Right lobe of liver (tissue), 6 donors: ENCODE results near the gene METTL24. TPM values are rescaled to one million over a fixed set of nuclear protein-coding genes. Genes with fewer than 3 reads are reported as not detected.

Source experiments
- ATAC-seq, 4 donors: fragments of 200-7000 bp; cut with Tn5 transposase; one replicate each; pipeline ENCODE4 v1.9.1; 2020; ENCODE audit warnings: mild to moderate bottlenecking in 4 of 4, moderate library complexity in 4 of 4
- DNase-seq, 3 donors: peaks; one replicate each; pipeline ENCODE4 v3.0.0-alpha.2; 2020
- H3K27ac ChIP-seq, 3 donors: fragments of 200-600 bp; one replicate each; pipeline ENCODE4 v1.8.0; 2022
- H3K27me3 ChIP-seq, 2 donors: fragments of 200-600 bp; one replicate each; pipeline ENCODE4 v1.8.0; 2022
- H3K36me3 ChIP-seq, 4 donors: fragments of 200-600 bp; sonication (generic) in 1 of 4; one replicate each; pipeline versions ENCODE4 v1.5.1 to v1.8.0; 2017 to 2022; ENCODE audit warnings: control low read depth in 1 of 4
- H3K4me1 ChIP-seq, 4 donors: fragments of 200-600 bp; sonication (generic) in 1 of 4; one replicate each; pipeline versions ENCODE4 v1.5.1 to v1.8.0; 2017 to 2022; ENCODE audit warnings: control low read depth in 1 of 4
- H3K4me3 ChIP-seq, 3 donors: fragments of 200-600 bp; one replicate each; pipeline ENCODE4 v1.8.0; 2022
- H3K9me3 ChIP-seq, 4 donors: fragments of 200-600 bp; sonication (generic) in 1 of 4; one replicate each; pipeline versions ENCODE4 v1.5.1 to v1.8.0; 2017 to 2022; ENCODE audit warnings: control low read depth in 1 of 4
- POLR2A ChIP-seq: fragments of 450-650 bp; IDR thresholded peaks from one replicate; pipeline ENCODE4 v1.6.1; 2017; ENCODE audit warnings: antibody characterized with exemption, mild to moderate bottlenecking
- WGBS: methylation state at CpG from one replicate; pipeline ENCODE4 v1.1.6; 2018; ENCODE audit warnings: low coverage, low lambda C conversion rate; ENCODE audit not compliant: insufficient coverage; ENCODE audit errors: missing lambda C conversion rate; 5-methylcytosine and 5-hydroxymethylcytosine counted together
- intact Hi-C, 2 donors: fragments of 100-400 bp; cut with DNase I; formaldehyde crosslinking; loops; one replicate each; pipeline versions ENCODE4 v1.11.2 to v1.14.1; 2022
- total RNA-seq, 6 experiments: library from RNA; depleted of rRNA in 2 of 6; stranded (reverse); fragments of >200 nt in 2 of 6; fragmentation: NEBNext Ultra II Directional in 3 of 6; extraction: Animal tissue kit (Norgen Biotek cat#: 25700) in 3 of 6; gene quantifications; one replicate each; pipeline versions ENCODE4 v1.1.0 to v1.2.4, GENCODE V29; 2016 to 2023
- TF ChIP-seq, protein P1 (sequence below), 4 donors: fragments of 200-600 bp in 3 of 4; fragments of 450-650 bp in 1 of 4; IDR thresholded peaks; one replicate each; pipeline versions ENCODE4 v1.5.1 to v1.8.0; 2016 to 2022; ENCODE audit warnings: antibody characterized with exemption in 4 of 4, mild to moderate bottlenecking in 2 of 4
- donor health status: DM: no; HTN: yes; CAD: no.
- donor health status: DM: no; HTN: no; CAD: no.
- donor health status: DM: no; HTN: no; CAD: no.
- donor health status: DM: no; HTN: yes; CAD: no.
- donor health status: DM: no; HTN: yes; CAD: no.

The METTL24 gene
- total RNA-seq, 6 experiments from 2014 or later: 0.37 to 1.0 (median 0.57) TPM

DNA sequence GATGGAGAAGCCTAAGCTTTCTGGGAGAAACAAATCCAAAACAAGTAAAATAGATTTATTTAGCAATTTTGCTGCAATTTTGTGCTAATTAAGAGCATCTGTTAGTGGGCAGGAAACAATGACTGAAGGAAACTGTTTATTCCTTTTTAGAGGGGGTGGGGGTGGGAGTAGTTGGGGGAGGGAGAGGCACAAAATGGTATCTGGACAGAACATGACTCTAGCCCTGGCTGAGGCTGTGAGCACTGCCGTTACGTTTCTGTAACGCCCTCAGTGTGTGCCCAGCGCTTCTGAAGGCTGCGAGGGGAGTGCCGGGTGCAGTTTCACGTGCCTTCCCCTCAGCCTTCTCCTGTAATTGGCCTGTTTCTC lies 28.8 kb downstream of the METTL24 start:
- peaks cover 0 to 23% (median 5%) of the 10 kb centered on the region in 4 donors for H3K4me1 ChIP-seq
- H3K9me3 ChIP-seq: no peaks in the 10 kb centered on the region
- H3K27me3 ChIP-seq: no peaks in the 10 kb centered on the region
- H3K36me3 ChIP-seq: no peaks in the 10 kb centered on the region
- H3K4me3 ChIP-seq: peak overlapping the region in 2 of 3 donors; percentile 2 to 27
- no peak overlapping the region for H3K27ac ChIP-seq
- 32% methylated on average over 3 of the region's 7 CpGs for WGBS
- intact Hi-C loops: no loop called here
- ATAC-seq: peak in 2 of 4 donors; percentile 19 to 20
- no peak for DNase-seq
- TF ChIP-seq, protein P1, sequence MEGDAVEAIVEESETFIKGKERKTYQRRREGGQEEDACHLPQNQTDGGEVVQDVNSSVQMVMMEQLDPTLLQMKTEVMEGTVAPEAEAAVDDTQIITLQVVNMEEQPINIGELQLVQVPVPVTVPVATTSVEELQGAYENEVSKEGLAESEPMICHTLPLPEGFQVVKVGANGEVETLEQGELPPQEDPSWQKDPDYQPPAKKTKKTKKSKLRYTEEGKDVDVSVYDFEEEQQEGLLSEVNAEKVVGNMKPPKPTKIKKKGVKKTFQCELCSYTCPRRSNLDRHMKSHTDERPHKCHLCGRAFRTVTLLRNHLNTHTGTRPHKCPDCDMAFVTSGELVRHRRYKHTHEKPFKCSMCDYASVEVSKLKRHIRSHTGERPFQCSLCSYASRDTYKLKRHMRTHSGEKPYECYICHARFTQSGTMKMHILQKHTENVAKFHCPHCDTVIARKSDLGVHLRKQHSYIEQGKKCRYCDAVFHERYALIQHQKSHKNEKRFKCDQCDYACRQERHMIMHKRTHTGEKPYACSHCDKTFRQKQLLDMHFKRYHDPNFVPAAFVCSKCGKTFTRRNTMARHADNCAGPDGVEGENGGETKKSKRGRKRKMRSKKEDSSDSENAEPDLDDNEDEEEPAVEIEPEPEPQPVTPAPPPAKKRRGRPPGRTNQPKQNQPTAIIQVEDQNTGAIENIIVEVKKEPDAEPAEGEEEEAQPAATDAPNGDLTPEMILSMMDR (IDR thresholded peaks at IDR 0.05): no peak
- no peak for TF ChIP-seq POLR2A

DNA sequence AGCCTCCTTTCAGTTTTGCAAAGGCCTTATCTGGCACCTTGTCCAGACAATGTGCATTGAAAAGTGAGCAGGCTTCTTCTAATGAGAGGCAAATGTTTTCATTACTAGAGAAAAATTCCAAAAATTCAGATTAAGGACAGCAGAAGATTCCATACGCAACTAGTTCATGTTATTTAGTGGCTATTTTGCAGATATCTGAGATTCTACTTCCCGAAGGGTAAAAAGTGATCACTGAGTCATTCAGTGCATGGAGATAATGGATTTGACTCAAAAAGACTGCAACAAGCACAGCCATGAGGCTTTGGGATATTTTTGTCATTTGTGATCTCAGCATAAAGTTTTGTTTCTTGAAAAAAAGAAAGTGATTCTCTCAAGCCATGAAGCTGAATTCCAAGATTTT lies 29.9 kb downstream of the METTL24 start:
- Histone ChIP-seq H3K36me3 (no peaks in the 10 kb centered on the region), H3K27me3 (no peaks in the 10 kb centered on the region), H3K27ac (no peak overlapping the region), H3K4me3 (no peak overlapping the region), H3K9me3 (no peaks in the 10 kb centered on the region), H3K4me1 (peaks cover 0 to 27% (median 5%) of the 10 kb centered on the region in 4 donors)
- WGBS: 68% methylated on average over 2 of the region's 2 CpGs
- DNase-seq (no peak), ATAC-seq (no peak)
- no peak for TF ChIP-seq POLR2A
- TF ChIP-seq, protein P1 (IDR thresholded peaks at IDR 0.05): no peak
- intact Hi-C loops: no loop called here

- H3K4me3 ChIP-seq: no peak overlapping the region
- no peak overlapping the region for H3K27ac ChIP-seq
- H3K36me3 ChIP-seq: no peaks in the 10 kb centered on the region
- no peaks in the 10 kb centered on the region for H3K9me3 ChIP-seq
- peaks cover 0 to 27% (median 5%) of the 10 kb centered on the region in 4 donors for H3K4me1 ChIP-seq
- 67% methylated on average over 3 of the region's 3 CpGs for WGBS
- no peak for TF ChIP-seq POLR2A
- TF ChIP-seq, protein P1 (IDR thresholded peaks at IDR 0.05): no peak
- ATAC-seq (no peak), DNase-seq (no peak)
- no peaks in the 10 kb centered on the region for H3K27me3 ChIP-seq
- intact Hi-C loops: no loop called here
Observed at GRCh38 chr6:110327391-110327790, 30.8 kb downstream of the METTL24 start.

DNA sequence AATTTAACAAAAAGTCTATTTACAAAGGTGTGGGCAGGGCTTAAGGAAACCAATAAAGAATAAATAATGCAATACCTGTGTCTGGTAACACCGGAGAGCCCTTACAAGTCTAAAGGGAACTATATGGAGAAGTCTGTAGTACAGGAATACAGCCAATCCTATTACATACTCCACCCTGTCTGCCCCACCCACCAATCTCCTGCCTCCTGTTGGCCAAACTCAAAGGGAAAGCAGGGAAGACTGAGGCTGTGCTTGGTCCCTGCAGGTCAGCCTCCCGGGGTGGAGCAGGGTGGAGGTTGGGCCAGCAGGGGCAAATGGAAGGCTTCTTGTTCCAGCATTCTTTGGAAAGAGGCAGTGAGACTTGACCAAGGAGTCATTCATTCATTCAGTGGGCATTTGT lies 31.5 kb downstream of the METTL24 start:
- Histone ChIP-seq H3K27ac (no peak overlapping the region), H3K9me3 (no peaks in the 10 kb centered on the region), H3K36me3 (no peaks in the 10 kb centered on the region), H3K4me1 (peaks cover 0 to 27% (median 5%) of the 10 kb centered on the region in 4 donors), H3K27me3 (no peaks in the 10 kb centered on the region), H3K4me3 (no peak overlapping the region)
- TF ChIP-seq POLR2A: no peak
- TF ChIP-seq, protein P1 (IDR thresholded peaks at IDR 0.05): no peak
- DNase-seq: no peak
- ATAC-seq: no peak
- 88% methylated on average over 1 of the region's 2 CpGs for WGBS
- intact Hi-C loops: no loop called here

DNA sequence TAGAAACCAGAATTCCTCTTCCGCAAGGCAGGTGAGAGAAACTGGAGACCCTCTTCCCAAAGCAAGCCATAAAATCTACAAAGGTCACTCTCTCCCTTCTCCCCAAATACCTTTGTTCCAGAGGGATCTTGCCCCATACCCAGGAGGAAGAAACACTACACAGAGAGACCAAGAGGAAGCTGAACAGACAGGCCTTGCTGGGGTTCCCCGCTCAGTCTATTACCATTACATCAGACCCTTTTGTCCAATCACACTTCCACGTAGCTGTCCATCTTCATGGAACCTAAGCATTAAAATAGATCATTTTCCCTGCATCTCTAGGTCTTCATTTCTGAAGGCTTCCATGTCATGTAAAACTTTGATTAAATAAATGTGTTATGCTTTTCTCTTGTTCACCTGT lies 32.1 kb downstream of the METTL24 start:
- H3K27ac ChIP-seq: peak overlapping the region in 1 of 3 donors; percentile 39
- no peaks in the 10 kb centered on the region for H3K27me3 ChIP-seq
- H3K4me3 ChIP-seq: no peak overlapping the region
- no peak for DNase-seq
- no peak for ATAC-seq
- WGBS: 97% methylated on average over 3 of the region's 3 CpGs
- TF ChIP-seq POLR2A: no peak
- TF ChIP-seq, protein P1 (IDR thresholded peaks at IDR 0.05): no peak
- intact Hi-C loops: no loop called here
- peaks cover 0 to 27% (median 5%) of the 10 kb centered on the region in 4 donors for H3K4me1 ChIP-seq
- no peaks in the 10 kb centered on the region for H3K9me3 ChIP-seq
- no peaks in the 10 kb centered on the region for H3K36me3 ChIP-seq
